Activated CD4-positive, CD25-positive, alpha-beta regulatory T cell treated with anti-CD3 and anti-CD28 coated beads, Interleukin-2, amount 50 U/mL, for 24 hours (primary cell): ENCODE results near the gene OXSR1.
"Not testable (repeated sequence)": the region's sequence is repeated elsewhere in the genome, so short reads cannot be mapped to it uniquely, and the experiment has no call there.

ENCODE experiments used
- ATAC-seq, 2 donors: fragments of 150-1000 bp; cut with Tn5 transposase; one replicate each; pipeline ENCODE4 v1.10.0; 2021; ENCODE audit warnings: mild to moderate bottlenecking in 1 of 2, moderate library complexity in 1 of 2

Gene OXSR1

GRCh38 chr3:38276081-38276916, 111.0 kb downstream of the OXSR1 start:
- ATAC-seq = no peak

DNA sequence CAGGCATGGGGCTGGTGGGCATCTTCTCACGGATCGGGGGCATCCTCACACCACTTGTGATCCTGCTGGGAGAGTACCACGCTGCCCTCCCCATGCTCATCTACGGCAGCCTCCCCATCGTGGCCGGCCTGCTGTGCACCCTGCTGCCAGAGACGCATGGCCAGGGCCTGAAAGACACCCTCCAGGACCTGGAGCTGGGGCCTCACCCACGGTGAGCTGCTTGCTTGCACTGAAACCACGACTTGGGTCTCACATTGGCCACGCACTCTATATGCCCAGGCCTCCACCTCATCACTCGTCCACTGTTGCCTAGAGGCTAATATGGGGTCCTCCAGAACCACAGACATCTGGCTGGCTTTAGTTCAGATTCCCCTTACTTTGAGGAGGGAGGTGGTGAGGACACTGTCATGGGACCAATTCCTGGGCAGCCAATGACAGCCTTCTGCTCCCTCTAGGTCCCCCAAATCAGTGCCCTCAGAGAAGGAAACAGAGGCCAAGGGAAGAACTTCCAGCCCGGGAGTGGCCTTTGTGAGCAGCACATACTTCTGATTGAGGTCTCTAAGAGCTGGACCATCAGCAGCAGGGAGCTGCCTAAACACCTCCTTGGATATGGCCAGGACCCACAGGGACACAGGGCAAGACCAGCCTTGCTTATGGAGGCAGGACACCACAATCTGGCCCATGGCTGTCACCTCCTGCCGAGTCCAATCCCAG, 111.7 kb downstream of the OXSR1 start:
- ATAC-seq = no peak

DNA sequence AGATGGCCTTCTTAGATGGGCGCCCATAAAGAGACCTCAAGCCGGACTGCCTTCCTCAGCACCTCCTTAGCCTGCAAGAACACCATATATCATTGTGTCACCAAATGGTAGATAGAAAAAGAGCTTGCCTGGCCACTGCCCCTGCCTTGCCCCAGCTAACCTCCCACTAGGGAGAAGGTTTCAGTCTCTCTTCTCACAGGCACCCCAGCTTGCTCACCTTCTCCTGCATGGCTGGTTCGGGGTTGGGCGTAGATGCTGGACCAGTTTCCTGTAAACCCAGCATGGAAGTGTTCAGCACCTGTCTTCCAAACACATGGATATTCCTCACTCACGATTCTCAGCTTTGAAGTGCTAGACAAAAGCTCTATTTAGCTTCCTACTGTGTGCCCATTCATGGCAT, 113.5 kb downstream of the OXSR1 start:
- no peak for ATAC-seq

DNA sequence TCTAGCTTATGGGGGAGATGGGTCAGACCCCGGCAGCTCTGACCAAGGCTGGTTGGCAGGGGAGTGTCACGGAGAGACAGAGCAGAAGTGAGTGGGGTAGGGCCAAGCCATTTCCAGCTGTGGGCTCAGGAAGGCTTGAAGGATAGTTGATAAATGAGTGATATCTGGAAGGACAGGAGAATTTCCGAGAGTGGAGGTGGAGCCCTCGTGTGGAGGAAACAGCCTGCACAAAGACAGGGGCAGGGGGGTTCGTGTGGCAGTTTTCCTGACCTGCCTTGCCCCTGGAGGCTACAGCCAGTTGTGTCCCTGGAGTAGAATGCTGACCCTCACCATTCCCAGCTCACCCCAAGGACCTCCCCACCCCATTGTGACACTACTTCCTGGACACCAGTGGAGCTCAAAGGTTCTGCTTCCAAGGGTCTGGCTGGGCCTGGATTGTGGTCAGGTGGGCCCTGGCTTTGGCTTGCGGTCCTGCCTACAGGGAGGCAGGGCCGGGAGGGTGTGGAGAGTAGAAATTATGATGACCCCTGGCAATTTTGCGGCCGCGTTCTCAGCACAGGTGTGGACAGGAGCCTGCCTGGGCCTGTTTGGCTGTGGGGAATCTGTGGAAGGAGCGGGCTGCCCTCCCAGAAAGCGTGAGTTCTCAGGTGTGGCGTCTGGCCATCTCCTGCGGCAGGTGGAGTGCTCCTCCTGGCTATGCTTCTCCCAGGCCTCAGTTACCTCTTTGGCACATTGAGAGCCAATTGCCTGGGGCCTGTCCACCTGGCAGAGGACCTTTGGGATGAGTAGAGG, 116.8 kb downstream of the OXSR1 start, which contains the start of gene SLC22A14:
Gene SLC22A14, plus strand, starts transcription at position 400 of the 792 bp plus-strand sequence. CDS start 23,733 bp downstream, outside the sequence.
- ATAC-seq = no peak

DNA sequence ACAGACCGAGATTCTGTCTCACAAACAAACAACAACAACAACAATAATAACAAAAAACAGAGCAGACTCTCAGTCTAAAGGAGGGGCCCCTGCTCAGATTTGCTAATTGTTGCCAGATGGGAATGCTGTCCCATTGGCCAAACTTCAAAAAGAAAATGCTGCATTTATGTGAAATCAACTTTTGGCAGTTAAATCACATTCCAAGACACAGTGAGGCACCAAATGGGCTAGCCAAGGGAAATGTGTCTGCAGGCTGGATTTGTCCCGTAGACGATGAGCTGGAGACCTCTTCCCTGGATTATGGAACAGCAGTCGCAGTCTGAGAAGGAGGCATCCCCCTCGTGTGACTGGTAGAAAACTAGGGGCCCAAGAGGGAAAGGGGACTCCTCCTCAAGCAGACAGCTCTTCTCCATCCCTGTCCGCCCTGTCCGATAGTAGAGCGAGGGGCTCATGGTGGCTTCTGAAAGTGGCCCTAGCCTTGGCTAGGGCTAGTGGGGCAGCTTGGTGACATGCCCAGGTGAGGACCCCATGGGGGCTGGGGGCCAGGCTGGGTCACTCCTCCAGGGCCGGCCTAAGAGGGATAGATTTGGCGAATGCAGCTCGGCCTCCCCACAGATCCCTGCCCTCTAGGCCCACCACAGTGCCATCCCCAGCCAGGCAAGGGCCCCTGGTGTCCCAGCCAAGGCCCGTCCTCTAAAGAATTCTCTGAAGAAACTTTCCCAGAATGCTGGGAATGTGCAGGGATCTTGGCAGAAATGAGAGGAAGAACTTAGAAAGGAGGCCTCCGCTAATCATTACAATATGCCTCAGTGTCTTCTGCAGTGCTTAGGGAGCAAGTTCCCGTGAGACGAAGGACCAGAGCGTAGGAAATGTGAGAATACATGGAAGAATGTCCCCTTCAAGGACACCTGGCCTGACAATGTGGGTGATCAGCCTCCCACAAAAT, 118.7 kb downstream of the OXSR1 start:
- no peak for ATAC-seq

- no peak for ATAC-seq
These were observed 119.4 kb downstream of the OXSR1 start for GRCh38 chr3:38284756-38285150.

DNA sequence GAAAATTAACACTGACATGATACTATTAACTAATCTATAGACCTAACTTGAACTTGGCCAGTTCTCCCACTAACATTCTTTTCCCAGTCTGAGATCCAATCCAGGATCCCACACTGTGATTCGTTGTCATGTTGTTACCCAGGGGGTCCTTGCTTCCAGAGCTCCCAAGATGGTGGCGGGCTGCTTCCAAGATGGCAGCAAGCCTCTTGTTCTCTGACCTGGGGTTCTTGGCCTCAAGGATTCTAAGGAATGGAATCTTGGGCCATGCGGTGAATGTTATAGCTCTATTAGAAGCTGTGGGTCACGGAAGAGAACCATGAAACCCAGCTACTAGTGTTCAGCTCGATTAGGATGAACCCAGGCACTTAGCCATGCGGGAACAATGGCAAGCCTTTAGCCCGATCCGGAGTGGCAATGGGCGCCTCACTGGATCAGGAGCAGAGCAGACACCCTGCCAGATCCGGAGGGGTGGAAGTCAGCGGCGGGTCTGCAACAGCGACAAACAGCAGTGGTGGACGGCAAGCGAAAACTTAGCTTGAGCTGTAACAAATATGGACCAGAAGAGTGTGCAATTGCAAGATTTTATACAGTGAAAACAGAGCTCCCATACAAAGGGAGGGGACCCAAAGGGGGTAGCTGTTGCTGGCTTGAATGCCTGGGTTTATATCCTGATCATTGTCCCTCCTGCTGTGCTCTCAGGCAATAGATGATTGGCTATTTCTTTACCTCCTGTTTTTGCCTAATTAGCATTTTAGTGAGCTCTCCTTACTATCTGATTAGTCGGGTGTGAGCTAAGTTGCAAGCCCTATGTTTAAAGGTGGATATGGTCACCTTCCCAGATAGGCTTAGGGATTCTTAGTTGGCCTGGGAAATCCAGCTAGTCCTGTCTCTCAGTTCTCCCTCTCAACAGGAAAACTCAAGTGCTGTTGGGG, 124.2 kb downstream of the OXSR1 start:
- not testable (repeated sequence) for ATAC-seq

GRCh38 chr3:38297053-38297452, 131.7 kb downstream of the OXSR1 start:
- not testable (repeated sequence) for ATAC-seq

GRCh38 chr3:38297537-38297936, 132.2 kb downstream of the OXSR1 start:
- ATAC-seq = no peak

DNA sequence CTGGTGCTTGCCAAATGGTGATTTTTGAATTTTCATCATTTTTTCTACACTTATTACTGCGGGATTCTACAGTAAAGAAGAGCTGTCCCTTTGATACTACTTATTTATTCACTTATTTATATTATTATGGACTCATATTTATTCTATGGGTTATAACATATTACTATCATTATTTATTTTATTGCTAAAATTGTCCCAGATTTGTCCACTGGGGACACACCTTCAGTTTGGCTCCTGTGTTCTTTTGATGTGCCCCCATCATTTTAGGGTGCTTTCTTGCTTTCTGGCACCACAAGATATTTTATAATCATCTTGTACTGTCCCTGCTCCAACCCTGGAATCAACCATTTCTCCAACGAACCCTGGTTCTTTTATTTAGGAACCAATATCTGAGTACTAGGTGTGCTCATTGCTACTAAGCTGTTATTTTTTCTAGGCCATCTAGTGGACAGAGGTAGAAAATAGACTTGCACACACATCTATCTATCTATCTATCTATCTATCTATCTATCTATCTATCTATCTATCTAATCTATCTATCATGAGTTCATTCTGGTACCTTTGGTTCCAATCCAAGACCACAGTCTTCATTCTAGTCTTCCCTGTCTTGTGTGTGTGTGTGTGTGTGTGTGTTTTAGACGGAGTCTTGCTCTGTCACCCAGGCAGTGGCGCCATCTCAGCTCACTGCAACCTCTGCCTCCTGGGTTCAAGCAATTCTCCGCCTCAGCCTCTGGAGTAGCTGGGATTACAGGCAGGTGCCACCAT, 132.8 kb downstream of the OXSR1 start:
- ATAC-seq = no peak
